HepG2 (cell line): ENCODE results near the gene C14orf119. TPM values are rescaled to one million over a fixed set of nuclear protein-coding genes. Genes with fewer than 3 reads are reported as not detected.

ENCODE experiments used
- ATF7 ChIP-seq, 2 experiments: fragments of 450-650 bp in 1 of 2; sonication (generic) in 1 of 2; formaldehyde crosslinking in 1 of 2; IDR thresholded peaks; 2 replicates each; pipeline versions ENCODE4 v1.4.0 to v1.6.1; 2016 to 2020; ENCODE audit warnings: antibody characterized with exemption in 1 of 2, mild to moderate bottlenecking in 1 of 2, missing genetic modification reagents in 1 of 2
- CHD4 ChIP-seq: fragments of 200-600 bp; sonication (generic); IDR thresholded peaks from 2 replicates; pipeline ENCODE4 v1.7.0; 2017; ENCODE audit warnings: mild to moderate bottlenecking, low read length, borderline replicate concordance
- HMGA1 ChIP-seq: sonication (generic); formaldehyde crosslinking; conservative IDR thresholded peaks from 2 replicates; pipeline ENCODE4 v1.4.0; 2020; ENCODE audit warnings: missing genetic modification reagents
- HNRNPL ChIP-seq: fragments of 200-400 bp; formaldehyde crosslinking; IDR thresholded peaks from 2 replicates; pipeline ENCODE4 v1.6.1; 2017; ENCODE audit warnings: mild to moderate bottlenecking, low read depth, low read length
- IRX3 ChIP-seq: sonication (generic); formaldehyde crosslinking; IDR thresholded peaks from 2 replicates; pipeline ENCODE4 v1.8.1; 2023; ENCODE audit warnings: mild to moderate bottlenecking, low read depth, missing genetic modification reagents, borderline replicate concordance
- JUN ChIP-seq: sonication (generic); formaldehyde crosslinking; IDR thresholded peaks from 2 replicates; pipeline ENCODE4 v1.4.0; 2020; ENCODE audit warnings: mild to moderate bottlenecking, missing genetic modification reagents
- KDM3A ChIP-seq: IDR thresholded peaks from 2 replicates; pipeline ENCODE4 v1.6.1; 2018; ENCODE audit warnings: low read depth, missing compliant biosample characterization
- KMT2B ChIP-seq: IDR thresholded peaks from 2 replicates; pipeline ENCODE4 v1.6.1; 2016; ENCODE audit warnings: missing genetic modification reagents, missing compliant biosample characterization
- NBN ChIP-seq: fragments of 450-650 bp; conservative IDR thresholded peaks from 2 replicates; pipeline ENCODE4 v1.6.1; 2017
- NFE2L2 ChIP-seq: fragments of 150-350 bp; IDR thresholded peaks from 2 replicates; pipeline ENCODE4 v1.6.1; 2014; ENCODE audit warnings: low read length
- SP1 ChIP-seq, 2 experiments: fragments of 450-650 bp in 1 of 2; sonication (generic) in 1 of 2; formaldehyde crosslinking in 1 of 2; IDR thresholded peaks; 2 replicates each; pipeline versions ENCODE4 v1.4.0 to v1.6.1; 2016 to 2020; ENCODE audit warnings: missing genetic modification reagents in 1 of 2
- TAF1 ChIP-seq: sonication (generic); formaldehyde crosslinking; IDR thresholded peaks from 2 replicates; pipeline ENCODE4 v1.4.0; 2020; ENCODE audit warnings: missing genetic modification reagents
- ZFP62 ChIP-seq: sonication (generic); formaldehyde crosslinking; IDR thresholded peaks from 2 replicates; pipeline ENCODE4 v1.4.0; 2020; ENCODE audit warnings: missing genetic modification reagents
- ZNF121 ChIP-seq: sonication (generic); formaldehyde crosslinking; IDR thresholded peaks from 2 replicates; pipeline ENCODE4 v1.5.0; 2020; ENCODE audit warnings: mild to moderate bottlenecking, missing genetic modification reagents
- ZNF138 ChIP-seq: sonication (generic); formaldehyde crosslinking; IDR thresholded peaks from 2 replicates; pipeline ENCODE4 v1.5.0; 2020; ENCODE audit warnings: mild to moderate bottlenecking, low read depth, missing genetic modification reagents
- ZNF180 ChIP-seq: sonication (generic); formaldehyde crosslinking; IDR thresholded peaks from 2 replicates; pipeline ENCODE4 v1.4.0; 2020; ENCODE audit warnings: low read depth, missing genetic modification reagents, borderline replicate concordance
- ZNF331 ChIP-seq: sonication (generic); formaldehyde crosslinking; IDR thresholded peaks from 2 replicates; pipeline ENCODE4 v1.4.0; 2020; ENCODE audit warnings: missing genetic modification reagents
- ZNF350 ChIP-seq: sonication (generic); formaldehyde crosslinking; IDR thresholded peaks from 2 replicates; pipeline ENCODE4 v1.4.0; 2020; ENCODE audit warnings: mild to moderate bottlenecking, low read depth, missing genetic modification reagents, borderline replicate concordance
- ZNF549 ChIP-seq: sonication (generic); formaldehyde crosslinking; IDR thresholded peaks from 2 replicates; pipeline ENCODE4 v1.5.0; 2020; ENCODE audit warnings: missing genetic modification reagents
- polyA plus RNA-seq, 8 experiments: library from polyadenylated mRNA; depleted of rRNA in 3 of 8; stranded (reverse) in 7 of 8; unstranded in 1 of 8; fragments of >200 nt; fragmentation: Illumina TruSeq in 4 of 8; extraction: Trizol in 4 of 8; gene quantifications; 2 replicates each; pipeline versions ENCODE4 v1.2.1 to v1.2.3, GENCODE V29; 2011 to 2016; ENCODE audit warnings: low read depth in 4 of 8, missing spikeins in 1 of 8, mixed read lengths in 1 of 8; ENCODE audit not compliant: insufficient read depth in 1 of 8
- total RNA-seq, 5 experiments: library from RNA; depleted of rRNA; stranded (reverse); fragments of >200 nt; fragmentation: Illumina TruSeq; extraction: Trizol; gene quantifications; 2 replicates each; pipeline ENCODE4 v1.2.3, GENCODE V29; 2016; ENCODE audit warnings: low read depth in 1 of 5
- TF ChIP-seq, protein P1 (sequence below): IDR thresholded peaks from 2 replicates; pipeline ENCODE4 v1.6.1; 2016
- TF ChIP-seq, protein P2 (sequence below): sonication (generic); formaldehyde crosslinking; IDR thresholded peaks from 2 replicates; pipeline ENCODE4 v1.5.0; 2020; ENCODE audit warnings: missing genetic modification reagents
- TF ChIP-seq, protein P3 (sequence below): sonication (generic); formaldehyde crosslinking; IDR thresholded peaks from 2 replicates; pipeline ENCODE4 v1.5.1; 2020; ENCODE audit warnings: missing genetic modification reagents, mild to moderate bottlenecking, borderline replicate concordance

C14orf119 gene
- total and polyA plus RNA-seq, 2 of the 13 experiments (the other 11 are each of a cell fraction or from before 2014, with no cell fraction given), result 117 to 206 TPM

DNA sequence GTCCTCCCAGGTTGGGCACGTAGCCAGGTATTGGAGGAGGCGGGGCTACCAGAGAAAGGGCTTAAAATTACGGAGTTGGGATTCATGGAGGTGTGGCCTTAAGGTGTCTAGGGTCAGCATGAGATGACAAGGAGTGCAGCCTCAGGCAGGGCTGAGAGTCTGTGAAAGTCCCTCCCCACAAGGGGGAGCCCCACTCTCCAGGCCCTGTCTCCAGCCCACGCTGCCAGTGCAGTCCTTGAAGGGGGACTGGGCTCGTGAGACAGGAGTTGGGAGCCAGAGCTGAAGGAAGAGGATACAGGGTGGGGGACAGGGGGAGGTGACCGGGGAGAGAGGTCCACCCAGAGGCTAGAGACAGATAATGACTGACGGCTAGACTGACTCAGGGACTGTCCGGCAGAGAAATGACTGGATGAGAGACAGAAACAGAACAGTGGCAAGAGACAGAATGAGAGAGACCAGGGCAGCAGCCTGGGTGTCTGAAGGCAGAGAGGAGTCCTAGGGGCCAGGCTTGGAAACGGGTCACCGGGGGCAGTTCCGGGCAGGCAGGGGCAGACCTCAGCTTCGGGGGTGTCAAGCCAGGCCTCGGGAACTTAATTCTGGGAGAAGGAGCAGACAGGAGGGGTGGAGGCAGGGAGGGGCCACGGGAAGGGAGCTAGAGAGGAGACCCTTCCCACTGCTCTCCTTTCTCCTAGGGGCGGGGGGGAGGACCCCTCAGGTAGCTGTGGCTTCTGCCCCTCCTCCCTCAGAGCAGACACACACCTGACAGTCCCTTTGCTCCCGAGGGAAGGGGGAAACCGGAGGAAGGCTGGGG, 39.0 kb upstream of the C14orf119 start (continued):
- TF ChIP-seq, protein P1, sequence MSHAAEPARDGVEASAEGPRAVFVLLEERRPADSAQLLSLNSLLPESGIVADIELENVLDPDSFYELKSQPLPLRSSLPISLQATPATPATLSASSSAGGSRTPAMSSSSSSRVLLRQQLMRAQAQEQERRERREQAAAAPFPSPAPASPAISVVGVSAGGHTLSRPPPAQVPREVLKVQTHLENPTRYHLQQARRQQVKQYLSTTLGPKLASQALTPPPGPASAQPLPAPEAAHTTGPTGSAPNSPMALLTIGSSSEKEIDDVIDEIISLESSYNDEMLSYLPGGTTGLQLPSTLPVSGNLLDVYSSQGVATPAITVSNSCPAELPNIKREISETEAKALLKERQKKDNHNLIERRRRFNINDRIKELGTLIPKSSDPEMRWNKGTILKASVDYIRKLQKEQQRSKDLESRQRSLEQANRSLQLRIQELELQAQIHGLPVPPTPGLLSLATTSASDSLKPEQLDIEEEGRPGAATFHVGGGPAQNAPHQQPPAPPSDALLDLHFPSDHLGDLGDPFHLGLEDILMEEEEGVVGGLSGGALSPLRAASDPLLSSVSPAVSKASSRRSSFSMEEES (CRISPR knock-in tag), result 0 out of 2 replicates have a peak, but pooled peaks have one; percentile 20
- TF ChIP-seq, protein P2, sequence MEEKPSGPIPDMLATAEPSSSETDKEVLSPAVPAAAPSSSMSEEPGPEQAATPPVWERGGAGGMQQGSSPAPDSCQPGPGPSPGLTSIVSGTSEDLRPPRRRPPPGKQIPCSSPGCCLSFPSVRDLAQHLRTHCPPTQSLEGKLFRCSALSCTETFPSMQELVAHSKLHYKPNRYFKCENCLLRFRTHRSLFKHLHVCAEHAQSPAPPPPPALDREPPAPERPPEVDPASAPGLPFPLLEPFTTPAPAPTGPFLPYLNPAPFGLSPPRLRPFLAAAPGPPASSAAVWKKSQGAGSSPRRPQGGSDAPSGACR (CRISPR knock-in tag), result no peak
- no peak for TF ChIP-seq ZNF121 (CRISPR knock-in tag)
- no peak for TF ChIP-seq JUN (CRISPR knock-in tag)
- TF ChIP-seq, protein P3, sequence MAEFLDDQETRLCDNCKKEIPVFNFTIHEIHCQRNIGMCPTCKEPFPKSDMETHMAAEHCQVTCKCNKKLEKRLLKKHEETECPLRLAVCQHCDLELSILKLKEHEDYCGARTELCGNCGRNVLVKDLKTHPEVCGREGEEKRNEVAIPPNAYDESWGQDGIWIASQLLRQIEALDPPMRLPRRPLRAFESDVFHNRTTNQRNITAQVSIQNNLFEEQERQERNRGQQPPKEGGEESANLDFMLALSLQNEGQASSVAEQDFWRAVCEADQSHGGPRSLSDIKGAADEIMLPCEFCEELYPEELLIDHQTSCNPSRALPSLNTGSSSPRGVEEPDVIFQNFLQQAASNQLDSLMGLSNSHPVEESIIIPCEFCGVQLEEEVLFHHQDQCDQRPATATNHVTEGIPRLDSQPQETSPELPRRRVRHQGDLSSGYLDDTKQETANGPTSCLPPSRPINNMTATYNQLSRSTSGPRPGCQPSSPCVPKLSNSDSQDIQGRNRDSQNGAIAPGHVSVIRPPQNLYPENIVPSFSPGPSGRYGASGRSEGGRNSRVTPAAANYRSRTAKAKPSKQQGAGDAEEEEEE, result no peak
- 0 out of 2 replicates have a peak, but pooled peaks have one; percentile 34 for TF ChIP-seq KMT2B (CRISPR knock-in tag)
- no peak for TF ChIP-seq HNRNPL
- 0 out of 2 replicates have a peak, but pooled peaks have one; percentile 2 for TF ChIP-seq NFE2L2
- TF ChIP-seq ATF7 (IDR thresholded peaks at IDR 0.05), result no peak
- TF ChIP-seq ATF7 (CRISPR knock-in tag; IDR thresholded peaks at IDR 0.05), result 0 out of 2 replicates have a peak, but pooled peaks have one; percentile 27
- no peak for TF ChIP-seq ZNF138 (CRISPR knock-in tag)
- TF ChIP-seq ZNF549 (CRISPR knock-in tag), result no peak
- TF ChIP-seq KDM3A (CRISPR knock-in tag), result no peak; the same call in 1 of the 2 replicates
- TF ChIP-seq IRX3, result no peak
- no peak for TF ChIP-seq ZNF180 (CRISPR knock-in tag)
- peak; percentile 97 for TF ChIP-seq ZNF350 (CRISPR knock-in tag)
- no peak for TF ChIP-seq ZFP62 (CRISPR knock-in tag)
- peak; percentile 85; the same call in 1 of the 2 replicates for TF ChIP-seq ZNF331 (CRISPR knock-in tag)
- no peak for TF ChIP-seq CHD4
- TF ChIP-seq TAF1 (CRISPR knock-in tag), result peak; percentile 44; the same call in 1 of the 2 replicates
- no peak for TF ChIP-seq HMGA1
- no peak for TF ChIP-seq NBN
- no peak for TF ChIP-seq SP1 (IDR thresholded peaks at IDR 0.05)
- TF ChIP-seq SP1 (CRISPR knock-in tag; IDR thresholded peaks at IDR 0.05), result peak; percentile 66; the same call in 1 of the 2 replicates
